Esophagus muscularis mucosa (tissue), 3 donors: Measurements from ENCODE around the gene MSI2.

Experiments used
- POLR2AphosphoS5 ChIP-seq, 2 donors: sonication (generic); formaldehyde crosslinking; IDR thresholded peaks; one replicate each; pipeline ENCODE4 v1.6.1; 2017; ENCODE audit warnings: antibody characterized with exemption in 2 of 2
- TF ChIP-seq, protein P1 (sequence below), 3 experiments: fragments of 200-600 bp in 2 of 3; fragments of 450-650 bp in 1 of 3; sonication (generic) in 2 of 3; IDR thresholded peaks; one replicate each; pipeline ENCODE4 v1.5.1; 2017 to 2019; ENCODE audit warnings: antibody characterized with exemption in 3 of 3, mild to moderate bottlenecking in 2 of 3, moderate library complexity in 1 of 3

DNA sequence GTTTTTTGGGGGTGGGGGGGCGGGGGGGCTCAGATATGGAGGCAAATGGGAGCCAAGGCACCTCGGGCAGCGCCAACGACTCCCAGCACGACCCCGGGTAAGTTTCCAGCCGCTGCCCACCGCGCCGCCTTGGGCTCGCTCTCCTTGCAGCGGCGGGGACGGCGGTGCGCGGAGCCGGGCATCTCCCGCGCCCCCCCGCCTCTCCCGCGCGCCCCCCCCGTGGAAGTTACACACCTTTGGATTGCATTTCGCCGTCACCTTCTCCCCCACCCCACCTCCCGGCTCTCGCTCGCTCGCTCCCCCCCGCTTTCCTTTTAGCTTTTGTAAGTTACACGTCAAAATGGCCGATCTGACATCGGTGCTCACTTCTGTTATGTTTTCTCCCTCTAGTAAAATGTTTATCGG, 387 bp downstream of the MSI2 start:
- TF ChIP-seq POLR2AphosphoS5 (IDR thresholded peaks at IDR 0.05): no peak
- TF ChIP-seq, protein P1, sequence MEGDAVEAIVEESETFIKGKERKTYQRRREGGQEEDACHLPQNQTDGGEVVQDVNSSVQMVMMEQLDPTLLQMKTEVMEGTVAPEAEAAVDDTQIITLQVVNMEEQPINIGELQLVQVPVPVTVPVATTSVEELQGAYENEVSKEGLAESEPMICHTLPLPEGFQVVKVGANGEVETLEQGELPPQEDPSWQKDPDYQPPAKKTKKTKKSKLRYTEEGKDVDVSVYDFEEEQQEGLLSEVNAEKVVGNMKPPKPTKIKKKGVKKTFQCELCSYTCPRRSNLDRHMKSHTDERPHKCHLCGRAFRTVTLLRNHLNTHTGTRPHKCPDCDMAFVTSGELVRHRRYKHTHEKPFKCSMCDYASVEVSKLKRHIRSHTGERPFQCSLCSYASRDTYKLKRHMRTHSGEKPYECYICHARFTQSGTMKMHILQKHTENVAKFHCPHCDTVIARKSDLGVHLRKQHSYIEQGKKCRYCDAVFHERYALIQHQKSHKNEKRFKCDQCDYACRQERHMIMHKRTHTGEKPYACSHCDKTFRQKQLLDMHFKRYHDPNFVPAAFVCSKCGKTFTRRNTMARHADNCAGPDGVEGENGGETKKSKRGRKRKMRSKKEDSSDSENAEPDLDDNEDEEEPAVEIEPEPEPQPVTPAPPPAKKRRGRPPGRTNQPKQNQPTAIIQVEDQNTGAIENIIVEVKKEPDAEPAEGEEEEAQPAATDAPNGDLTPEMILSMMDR (IDR thresholded peaks at IDR 0.05): no peak
